Measurements from ENCODE around the gene GET3. TPM values are rescaled to one million over a fixed set of nuclear protein-coding genes. Genes with fewer than 3 reads are reported as not detected.

Gene GET3
- total and polyA plus RNA-seq, 2 of the 13 experiments (the other 11 are each of a cell fraction or from before 2014, with no cell fraction given) = 57.7 to 59.4 TPM

DNA sequence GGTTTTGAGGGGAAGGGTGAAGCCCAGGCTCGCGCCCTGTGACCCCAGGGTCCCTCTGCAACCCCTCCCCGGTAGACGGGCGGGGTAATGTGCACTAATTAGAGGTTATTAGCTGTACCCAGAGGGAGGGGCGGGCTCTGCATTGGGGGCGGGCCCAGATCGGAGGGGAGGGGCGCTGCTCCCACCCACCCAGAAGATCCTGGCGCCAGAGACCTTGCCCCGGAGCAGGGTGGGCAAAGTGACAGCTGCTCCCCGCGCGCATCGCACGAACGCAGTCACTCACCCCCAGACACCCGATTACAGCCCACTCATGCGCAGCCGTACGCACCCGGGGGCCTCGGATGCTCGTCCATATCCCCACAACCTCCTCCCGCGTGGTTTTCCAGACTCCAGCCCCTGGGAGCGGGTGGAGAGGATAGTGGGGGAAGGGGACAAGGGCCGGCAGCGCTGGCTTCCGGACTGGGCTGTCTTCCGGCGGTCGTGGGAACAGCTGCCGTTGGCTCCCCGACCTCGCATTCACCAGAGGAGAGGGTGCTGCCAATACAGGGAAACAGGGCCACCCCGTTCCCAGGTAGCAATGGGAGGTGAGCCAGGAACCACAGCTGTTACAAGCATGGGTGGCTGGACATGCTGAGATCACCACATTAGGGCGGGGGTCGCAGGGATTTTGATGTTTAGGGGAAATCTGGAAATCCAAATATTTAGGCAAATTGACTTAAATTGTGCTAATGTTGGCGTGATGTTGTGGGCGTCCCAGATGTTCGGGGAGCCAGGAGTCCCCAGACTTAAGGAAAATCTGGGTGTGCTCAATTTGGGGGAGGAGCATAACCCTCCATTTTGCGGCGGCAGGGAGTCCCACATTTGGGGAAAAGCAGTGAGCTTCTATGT, 41.0 kb downstream of the GET3 start (continued):
- TF ChIP-seq, protein P1, sequence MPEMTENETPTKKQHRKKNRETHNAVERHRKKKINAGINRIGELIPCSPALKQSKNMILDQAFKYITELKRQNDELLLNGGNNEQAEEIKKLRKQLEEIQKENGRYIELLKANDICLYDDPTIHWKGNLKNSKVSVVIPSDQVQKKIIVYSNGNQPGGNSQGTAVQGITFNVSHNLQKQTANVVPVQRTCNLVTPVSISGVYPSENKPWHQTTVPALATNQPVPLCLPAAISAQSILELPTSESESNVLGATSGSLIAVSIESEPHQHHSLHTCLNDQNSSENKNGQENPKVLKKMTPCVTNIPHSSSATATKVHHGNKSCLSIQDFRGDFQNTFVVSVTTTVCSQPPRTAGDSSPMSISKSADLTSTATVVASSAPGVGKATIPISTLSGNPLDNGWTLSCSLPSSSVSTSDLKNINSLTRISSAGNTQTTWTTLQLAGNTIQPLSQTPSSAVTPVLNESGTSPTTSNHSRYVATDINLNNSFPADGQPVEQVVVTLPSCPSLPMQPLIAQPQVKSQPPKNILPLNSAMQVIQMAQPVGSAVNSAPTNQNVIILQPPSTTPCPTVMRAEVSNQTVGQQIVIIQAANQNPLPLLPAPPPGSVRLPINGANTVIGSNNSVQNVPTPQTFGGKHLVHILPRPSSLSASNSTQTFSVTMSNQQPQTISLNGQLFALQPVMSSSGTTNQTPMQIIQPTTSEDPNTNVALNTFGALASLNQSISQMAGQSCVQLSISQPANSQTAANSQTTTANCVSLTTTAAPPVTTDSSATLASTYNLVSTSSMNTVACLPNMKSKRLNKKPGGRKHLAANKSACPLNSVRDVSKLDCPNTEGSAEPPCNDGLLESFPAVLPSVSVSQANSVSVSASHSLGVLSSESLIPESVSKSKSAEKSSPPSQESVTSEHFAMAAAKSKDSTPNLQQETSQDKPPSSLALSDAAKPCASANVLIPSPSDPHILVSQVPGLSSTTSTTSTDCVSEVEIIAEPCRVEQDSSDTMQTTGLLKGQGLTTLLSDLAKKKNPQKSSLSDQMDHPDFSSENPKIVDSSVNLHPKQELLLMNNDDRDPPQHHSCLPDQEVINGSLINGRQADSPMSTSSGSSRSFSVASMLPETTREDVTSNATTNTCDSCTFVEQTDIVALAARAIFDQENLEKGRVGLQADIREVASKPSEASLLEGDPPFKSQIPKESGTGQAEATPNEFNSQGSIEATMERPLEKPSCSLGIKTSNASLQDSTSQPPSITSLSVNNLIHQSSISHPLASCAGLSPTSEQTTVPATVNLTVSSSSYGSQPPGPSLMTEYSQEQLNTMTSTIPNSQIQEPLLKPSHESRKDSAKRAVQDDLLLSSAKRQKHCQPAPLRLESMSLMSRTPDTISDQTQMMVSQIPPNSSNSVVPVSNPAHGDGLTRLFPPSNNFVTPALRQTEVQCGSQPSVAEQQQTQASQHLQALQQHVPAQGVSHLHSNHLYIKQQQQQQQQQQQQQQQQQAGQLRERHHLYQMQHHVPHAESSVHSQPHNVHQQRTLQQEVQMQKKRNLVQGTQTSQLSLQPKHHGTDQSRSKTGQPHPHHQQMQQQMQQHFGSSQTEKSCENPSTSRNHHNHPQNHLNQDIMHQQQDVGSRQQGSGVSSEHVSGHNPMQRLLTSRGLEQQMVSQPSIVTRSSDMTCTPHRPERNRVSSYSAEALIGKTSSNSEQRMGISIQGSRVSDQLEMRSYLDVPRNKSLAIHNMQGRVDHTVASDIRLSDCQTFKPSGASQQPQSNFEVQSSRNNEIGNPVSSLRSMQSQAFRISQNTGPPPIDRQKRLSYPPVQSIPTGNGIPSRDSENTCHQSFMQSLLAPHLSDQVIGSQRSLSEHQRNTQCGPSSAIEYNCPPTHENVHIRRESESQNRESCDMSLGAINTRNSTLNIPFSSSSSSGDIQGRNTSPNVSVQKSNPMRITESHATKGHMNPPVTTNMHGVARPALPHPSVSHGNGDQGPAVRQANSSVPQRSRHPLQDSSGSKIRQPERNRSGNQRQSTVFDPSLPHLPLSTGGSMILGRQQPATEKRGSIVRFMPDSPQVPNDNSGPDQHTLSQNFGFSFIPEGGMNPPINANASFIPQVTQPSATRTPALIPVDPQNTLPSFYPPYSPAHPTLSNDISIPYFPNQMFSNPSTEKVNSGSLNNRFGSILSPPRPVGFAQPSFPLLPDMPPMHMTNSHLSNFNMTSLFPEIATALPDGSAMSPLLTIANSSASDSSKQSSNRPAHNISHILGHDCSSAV (CRISPR knock-in tag; IDR thresholded peaks at IDR 0.05; ENCODE audit: borderline replicate concordance) = no peak
- TF ChIP-seq ZNF75D (CRISPR knock-in tag; IDR thresholded peaks at IDR 0.05; ENCODE audit: borderline replicate concordance) (no peak), FOXA1 (IDR thresholded peaks at IDR 0.05) (no peak), FOXA1 (CRISPR knock-in tag; IDR thresholded peaks at IDR 0.05) (no peak), FOXA3 (CRISPR knock-in tag; IDR thresholded peaks at IDR 0.05) (no peak), SRF (IDR thresholded peaks at IDR 0.05; ENCODE audit: low read depth, low read length) (no peak), POLR2G (IDR thresholded peaks at IDR 0.05; ENCODE audit: low read depth, low read length) (peak; percentile 43; the same call in 1 of the 2 replicates), ZMYM3 (CRISPR knock-in tag; IDR thresholded peaks at IDR 0.05) (no peak), ARID2 (CRISPR knock-in tag; IDR thresholded peaks at IDR 0.05; ENCODE audit: borderline replicate concordance) (no peak), KMT2A (CRISPR knock-in tag; IDR thresholded peaks at IDR 0.05) (no peak; the same call in 1 of the 2 replicates), ZSCAN22 (CRISPR knock-in tag; IDR thresholded peaks at IDR 0.05) (no peak), LCORL (IDR thresholded peaks at IDR 0.05) (no peak), LCORL (CRISPR knock-in tag; IDR thresholded peaks at IDR 0.05) (peak; percentile 66; the same call in 1 of the 2 replicates), ZNF83 (CRISPR knock-in tag; IDR thresholded peaks at IDR 0.05; ENCODE audit: borderline replicate concordance) (0 out of 2 replicates have a peak, but pooled peaks have one; percentile 53), CC2D1A (CRISPR knock-in tag; IDR thresholded peaks at IDR 0.05) (no peak)
- TF ChIP-seq, protein P2, sequence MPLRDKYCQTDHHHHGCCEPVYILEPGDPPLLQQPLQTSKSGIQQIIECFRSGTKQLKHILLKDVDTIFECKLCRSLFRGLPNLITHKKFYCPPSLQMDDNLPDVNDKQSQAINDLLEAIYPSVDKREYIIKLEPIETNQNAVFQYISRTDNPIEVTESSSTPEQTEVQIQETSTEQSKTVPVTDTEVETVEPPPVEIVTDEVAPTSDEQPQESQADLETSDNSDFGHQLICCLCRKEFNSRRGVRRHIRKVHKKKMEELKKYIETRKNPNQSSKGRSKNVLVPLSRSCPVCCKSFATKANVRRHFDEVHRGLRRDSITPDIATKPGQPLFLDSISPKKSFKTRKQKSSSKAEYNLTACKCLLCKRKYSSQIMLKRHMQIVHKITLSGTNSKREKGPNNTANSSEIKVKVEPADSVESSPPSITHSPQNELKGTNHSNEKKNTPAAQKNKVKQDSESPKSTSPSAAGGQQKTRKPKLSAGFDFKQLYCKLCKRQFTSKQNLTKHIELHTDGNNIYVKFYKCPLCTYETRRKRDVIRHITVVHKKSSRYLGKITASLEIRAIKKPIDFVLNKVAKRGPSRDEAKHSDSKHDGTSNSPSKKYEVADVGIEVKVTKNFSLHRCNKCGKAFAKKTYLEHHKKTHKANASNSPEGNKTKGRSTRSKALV (CRISPR knock-in tag; IDR thresholded peaks at IDR 0.05) = 0 out of 2 replicates have a peak, but pooled peaks have one; percentile 13
- TF ChIP-seq, protein P3, sequence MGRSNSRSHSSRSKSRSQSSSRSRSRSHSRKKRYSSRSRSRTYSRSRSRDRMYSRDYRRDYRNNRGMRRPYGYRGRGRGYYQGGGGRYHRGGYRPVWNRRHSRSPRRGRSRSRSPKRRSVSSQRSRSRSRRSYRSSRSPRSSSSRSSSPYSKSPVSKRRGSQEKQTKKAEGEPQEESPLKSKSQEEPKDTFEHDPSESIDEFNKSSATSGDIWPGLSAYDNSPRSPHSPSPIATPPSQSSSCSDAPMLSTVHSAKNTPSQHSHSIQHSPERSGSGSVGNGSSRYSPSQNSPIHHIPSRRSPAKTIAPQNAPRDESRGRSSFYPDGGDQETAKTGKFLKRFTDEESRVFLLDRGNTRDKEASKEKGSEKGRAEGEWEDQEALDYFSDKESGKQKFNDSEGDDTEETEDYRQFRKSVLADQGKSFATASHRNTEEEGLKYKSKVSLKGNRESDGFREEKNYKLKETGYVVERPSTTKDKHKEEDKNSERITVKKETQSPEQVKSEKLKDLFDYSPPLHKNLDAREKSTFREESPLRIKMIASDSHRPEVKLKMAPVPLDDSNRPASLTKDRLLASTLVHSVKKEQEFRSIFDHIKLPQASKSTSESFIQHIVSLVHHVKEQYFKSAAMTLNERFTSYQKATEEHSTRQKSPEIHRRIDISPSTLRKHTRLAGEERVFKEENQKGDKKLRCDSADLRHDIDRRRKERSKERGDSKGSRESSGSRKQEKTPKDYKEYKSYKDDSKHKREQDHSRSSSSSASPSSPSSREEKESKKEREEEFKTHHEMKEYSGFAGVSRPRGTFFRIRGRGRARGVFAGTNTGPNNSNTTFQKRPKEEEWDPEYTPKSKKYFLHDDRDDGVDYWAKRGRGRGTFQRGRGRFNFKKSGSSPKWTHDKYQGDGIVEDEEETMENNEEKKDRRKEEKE (IDR thresholded peaks at IDR 0.05) = no peak

All from HepG2 (cell line).